K562 (cell line): Measurements from ENCODE around the gene FMN1. TPM values are rescaled to one million over a fixed set of nuclear protein-coding genes. Genes with fewer than 3 reads are reported as not detected.

Experiments
- ATAC-seq: fragments of 200-7000 bp; cut with Tn5 transposase; 3 replicates; pipeline ENCODE4 v1.9.1; 2020; ENCODE audit warnings: moderate library complexity
- BruUV-seq: library from RNA; stranded (reverse); fragments of 400-500 nt; replicated peaks from 2 replicates; lab custom pipeline; 2021; lab: Mats Ljungman, UMichigan
- CTCF ChIA-PET: fragments of 300-600 bp; formaldehyde crosslinking; extraction: SDS; loops from one replicate; lab custom pipeline; 2021; ENCODE audit warnings: low intra/inter-chr PET ratio; lab: Yijun Ruan, JAX
- POLR2A ChIA-PET: fragments of 300-600, 350-650 bp; sonication (Branson Sonifier 250); formaldehyde crosslinking; extraction: SDS; loops from one replicate; lab custom pipeline; 2021; ENCODE audit warnings: antibody characterized with exemption, inconsistent platforms; lab: Yijun Ruan, JAX
- DNase-seq, 4 experiments: peaks; one replicate each; pipeline versions ENCODE4 v3.0.0 to v3.0.0-alpha.2; 2011 to 2018; ENCODE audit warnings: low spot score in 3 of 4, mixed read lengths in 3 of 4; ENCODE audit errors: extremely low read depth in 1 of 4
- FAIRE-seq: peaks from 2 replicates; lab custom pipeline; 2011; peaks lifted over from hg19 to GRCh38; lab: Jason Lieb, UNC
- H2AFZ ChIP-seq: 2 replicates; pipeline ENCODE4 v1.6.0; 2011; ENCODE audit warnings: low read depth, low read length, control low read depth, inconsistent platforms
- H3K27ac ChIP-seq: fragments of 200-600 bp; 3 replicates; pipeline ENCODE4 v1.8.0; 2011; ENCODE audit warnings: low read depth, mild to moderate bottlenecking, control low read depth, inconsistent platforms, low read length, moderate library complexity, mixed read lengths; ENCODE audit errors: extremely low read depth
- H3K27me3 ChIP-seq, 2 experiments: fragments of 300-600 bp in 1 of 2; 2 replicates in 1 of 2; 3 replicates in 1 of 2; pipeline versions ENCODE4 v1.6.0 to v1.8.0; 2011; ENCODE audit warnings: inconsistent platforms in 2 of 2, low read length in 2 of 2, mild to moderate bottlenecking in 1 of 2, mixed read lengths in 1 of 2, moderate library complexity in 1 of 2; ENCODE audit not compliant: control insufficient read depth in 2 of 2, insufficient read depth in 2 of 2
- H3K36me3 ChIP-seq: fragments of 300-600 bp; 3 replicates; pipeline ENCODE4 v1.8.0; 2011; ENCODE audit warnings: mild to moderate bottlenecking, low read length, inconsistent platforms; ENCODE audit not compliant: control insufficient read depth, insufficient read depth
- H3K4me1 ChIP-seq, 2 experiments: fragments of 200-600 bp in 1 of 2; replicated peaks in 1 of 2; 2 replicates in 1 of 2; 3 replicates in 1 of 2; pipeline versions ENCODE4 v1.5.1 to v1.8.0; 2011; ENCODE audit warnings: inconsistent platforms in 2 of 2, low read length in 2 of 2, mild to moderate bottlenecking in 1 of 2, mixed read lengths in 1 of 2, moderate library complexity in 1 of 2; ENCODE audit not compliant: control insufficient read depth in 2 of 2, insufficient read depth in 2 of 2
- H3K4me2 ChIP-seq: 2 replicates; pipeline ENCODE4 v1.6.1; 2011; ENCODE audit warnings: low read length, control low read depth, inconsistent platforms, mixed read lengths; ENCODE audit not compliant: insufficient read depth
- H3K4me3 ChIP-seq: fragments of 200-600 bp; sonication (generic), shearing (Covaris generic); 2 replicates; pipeline ENCODE4 v1.5.1; 2016; ENCODE audit warnings: control low read depth, inconsistent platforms
- H3K79me2 ChIP-seq: fragments of 200-600 bp; 3 replicates; pipeline ENCODE4 v1.8.0; 2011; ENCODE audit warnings: low read length, inconsistent platforms; ENCODE audit not compliant: control insufficient read depth, insufficient read depth
- H3K9ac ChIP-seq, 2 experiments: 2 replicates each; pipeline versions ENCODE4 v1.6.0 to v1.6.1; 2011; ENCODE audit warnings: low read depth in 2 of 2, low read length in 2 of 2, control low read depth in 1 of 2, inconsistent platforms in 1 of 2, mild to moderate bottlenecking in 1 of 2, mixed read lengths in 1 of 2; ENCODE audit not compliant: insufficient read depth in 1 of 2
- H3K9me1 ChIP-seq: one replicate; pipeline ENCODE4 v1.6.0; 2011; ENCODE audit warnings: inconsistent platforms, mild to moderate bottlenecking, low read length, moderate library complexity; ENCODE audit not compliant: control insufficient read depth, insufficient read depth
- H3K9me3 ChIP-seq: replicated peaks from 2 replicates; pipeline ENCODE4 v1.5.1; 2011; ENCODE audit warnings: low read depth, low read length, inconsistent platforms; ENCODE audit not compliant: control insufficient read depth, insufficient read depth
- H4K20me1 ChIP-seq: replicated peaks from 2 replicates; pipeline ENCODE4 v1.6.1; 2011; ENCODE audit warnings: low read length, inconsistent platforms, mixed read lengths; ENCODE audit not compliant: control insufficient read depth, insufficient read depth
- ARID2 ChIP-seq: fragments of 450-650 bp; IDR thresholded peaks from 2 replicates; pipeline ENCODE4 v1.6.1; 2017; ENCODE audit warnings: antibody characterized with exemption, mild to moderate bottlenecking
- ARNT ChIP-seq, 2 experiments: fragments of 450-650 bp; IDR thresholded peaks; 2 replicates each; pipeline ENCODE4 v1.6.1; 2016; ENCODE audit warnings: mild to moderate bottlenecking in 1 of 2
- CHCHD3 ChIP-seq: fragments of 250-450 bp; sonication (Bioruptor Pico); IDR thresholded peaks from 2 replicates; pipeline ENCODE4 v2.1.2; 2022; ENCODE audit warnings: mild to moderate bottlenecking
- CHD2 ChIP-seq: IDR thresholded peaks from 2 replicates; pipeline ENCODE4 v1.6.1; 2011; ENCODE audit warnings: low read depth, low read length
- NRF1 ChIP-seq, 2 experiments: fragments of 450-650 bp; IDR thresholded peaks in 1 of 2; conservative IDR thresholded peaks in 1 of 2; 2 replicates each; pipeline ENCODE4 v1.6.1; 2014; ENCODE audit warnings: mild to moderate bottlenecking in 2 of 2
- ZNF79 ChIP-seq: fragments of 250-450 bp; sonication (Bioruptor Pico); IDR thresholded peaks from 2 replicates; pipeline ENCODE4 v1.4.0; 2020; ENCODE audit warnings: low read depth, mild to moderate bottlenecking, moderate library complexity
- ZSCAN32 ChIP-seq: fragments of 450-650 bp; formaldehyde crosslinking; IDR thresholded peaks from 2 replicates; pipeline ENCODE4 v1.4.0; 2020; ENCODE audit warnings: mild to moderate bottlenecking, moderate library complexity
- WGBS: fragments of 100-300 bp; shearing (Covaris generic); methylation state at CpG from one replicate; pipeline ENCODE4 v1.1.6; 2016; ENCODE audit warnings: low coverage, mixed read lengths; ENCODE audit not compliant: insufficient coverage; ENCODE audit errors: missing lambda C conversion rate; 5-methylcytosine and 5-hydroxymethylcytosine counted together
- in situ Hi-C: fragments of 300-500 bp; cut with MboI; formaldehyde crosslinking; loops from 4 replicates; pipeline ENCODE4 v1.15.0; 2018; ENCODE audit warnings: inconsistent platforms, mixed read lengths
- intact Hi-C: fragments of 100-400 bp; cut with micrococcal nuclease; formaldehyde crosslinking; loops from 2 replicates; pipeline ENCODE4 v1.14.2; 2022
- polyA plus RNA-seq, 8 experiments: library from polyadenylated mRNA; depleted of rRNA in 4 of 8; stranded (reverse) in 5 of 8; unstranded in 3 of 8; fragments of >200 nt; fragmentation: Nextera tagmentation in 2 of 8; fragmentation: Illumina TruSeq in 1 of 8; extraction: Ambion mirVana in 2 of 8; extraction: Trizol in 1 of 8; gene quantifications; 2 replicates each; pipeline versions ENCODE4 v1.2.1 to v1.2.3, GENCODE V29; 2011 to 2014; ENCODE audit warnings: inconsistent platforms in 1 of 8, missing spikeins in 1 of 8
- total RNA-seq, 7 experiments: library from RNA; depleted of rRNA in 6 of 7; stranded (reverse); fragments of >200 nt in 6 of 7; fragmentation: Illumina TruSeq in 2 of 7; extraction: Trizol in 2 of 7; gene quantifications; 2 replicates each; pipeline versions ENCODE4 v1.2.1 to v1.2.3, GENCODE V29; 2011 to 2021; ENCODE audit warnings: low replicate concordance in 1 of 7
- TF ChIP-seq, protein P1 (sequence below), 2 experiments: fragments of 450-650 bp; IDR thresholded peaks; 2 replicates each; pipeline ENCODE4 v1.6.1; 2016; ENCODE audit warnings: mild to moderate bottlenecking in 2 of 2, borderline replicate concordance in 1 of 2, low read depth in 1 of 2, moderate library complexity in 1 of 2
- TF ChIP-seq, protein P2 (sequence below): fragments of 250-450 bp; sonication (Bioruptor Pico); IDR thresholded peaks from 2 replicates; pipeline ENCODE4 v1.8.0; 2022; ENCODE audit warnings: moderate library complexity, mild to moderate bottlenecking, inconsistent platforms
- TF ChIP-seq, protein P3 (sequence below): fragments of 250-450 bp; sonication (Bioruptor Pico); IDR thresholded peaks from 2 replicates; pipeline ENCODE4 v1.5.0; 2021
- TF ChIP-seq, protein P4 (sequence below), 2 experiments: fragments of 450-650 bp; conservative IDR thresholded peaks; 2 replicates each; pipeline ENCODE4 v1.6.1; 2017; ENCODE audit warnings: mild to moderate bottlenecking in 2 of 2, moderate library complexity in 2 of 2

The FMN1 gene
- total and polyA plus RNA-seq, 9 of the 15 experiments (the other 6 are each of a cell fraction or from before 2014, with no cell fraction given), result 0.03 to 0.07 (median 0.04) TPM; not detected in 6

DNA sequence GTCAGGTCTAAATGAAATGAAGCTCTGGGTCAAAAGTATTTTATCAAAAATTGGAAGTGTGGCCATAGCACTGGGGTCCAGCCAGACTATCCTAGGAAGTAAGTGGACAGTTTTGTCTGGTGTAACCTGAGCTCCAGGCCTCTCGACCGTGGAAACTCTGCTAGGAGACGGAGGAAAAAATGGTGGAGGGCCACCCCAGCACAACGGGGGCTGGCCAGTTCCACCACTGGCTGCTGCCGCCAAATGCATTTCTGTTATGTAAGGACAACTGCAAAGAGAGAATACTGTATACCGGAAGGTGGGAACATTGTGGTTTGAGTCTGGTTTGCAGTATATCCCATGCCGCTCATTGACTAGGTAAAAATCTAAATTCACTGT, 241.0 kb downstream of the FMN1 start:
- POLR2A ChIA-PET, result interaction anchor here (0.6 to 1.1 kb wide), 2 partner anchors 18 to 49 kb away, joined by 3 to 4 read pairs; no protein-coding TSS in a partner anchor
- in situ Hi-C loops, result no loop called here
- Histone ChIP-seq H3K9me1 (no peaks in the 10 kb centered on the region), H3K9me3 (no peaks in the 10 kb centered on the region), H3K4me1 (no peaks in the 10 kb centered on the region), H3K4me3 (no peak overlapping the region), H4K20me1 (no peaks in the 10 kb centered on the region), H2AFZ (no peak overlapping the region), H3K79me2 (no peaks in the 10 kb centered on the region), H3K27ac (no peak overlapping the region), H3K4me2 (no peak overlapping the region), H3K9ac (no peak overlapping the region), H3K27me3 (no peaks in the 10 kb centered on the region), H3K36me3 (no peaks in the 10 kb centered on the region)
- WGBS, result 4% methylated on average over 7 of the region's 7 CpGs
- DNase-seq (no peak), ATAC-seq (no peak), FAIRE-seq (no peak)
- CTCF ChIA-PET, result no interaction called here
- no TSS peak for BruUV-seq
- intact Hi-C loops, result no loop called here
- TF ChIP-seq ARNT (IDR thresholded peaks at IDR 0.05) (no peak), ZNF79 (CRISPR knock-in tag) (no peak), CHCHD3 (no peak), ZSCAN32 (CRISPR knock-in tag) (no peak), NRF1 (conservative IDR thresholded peaks at IDR 0.05 in 1 of 2, IDR thresholded peaks at IDR 0.05 in 1 of 2) (no peak), CHD2 (no peak), ARID2 (no peak)
- TF ChIP-seq, protein P1, sequence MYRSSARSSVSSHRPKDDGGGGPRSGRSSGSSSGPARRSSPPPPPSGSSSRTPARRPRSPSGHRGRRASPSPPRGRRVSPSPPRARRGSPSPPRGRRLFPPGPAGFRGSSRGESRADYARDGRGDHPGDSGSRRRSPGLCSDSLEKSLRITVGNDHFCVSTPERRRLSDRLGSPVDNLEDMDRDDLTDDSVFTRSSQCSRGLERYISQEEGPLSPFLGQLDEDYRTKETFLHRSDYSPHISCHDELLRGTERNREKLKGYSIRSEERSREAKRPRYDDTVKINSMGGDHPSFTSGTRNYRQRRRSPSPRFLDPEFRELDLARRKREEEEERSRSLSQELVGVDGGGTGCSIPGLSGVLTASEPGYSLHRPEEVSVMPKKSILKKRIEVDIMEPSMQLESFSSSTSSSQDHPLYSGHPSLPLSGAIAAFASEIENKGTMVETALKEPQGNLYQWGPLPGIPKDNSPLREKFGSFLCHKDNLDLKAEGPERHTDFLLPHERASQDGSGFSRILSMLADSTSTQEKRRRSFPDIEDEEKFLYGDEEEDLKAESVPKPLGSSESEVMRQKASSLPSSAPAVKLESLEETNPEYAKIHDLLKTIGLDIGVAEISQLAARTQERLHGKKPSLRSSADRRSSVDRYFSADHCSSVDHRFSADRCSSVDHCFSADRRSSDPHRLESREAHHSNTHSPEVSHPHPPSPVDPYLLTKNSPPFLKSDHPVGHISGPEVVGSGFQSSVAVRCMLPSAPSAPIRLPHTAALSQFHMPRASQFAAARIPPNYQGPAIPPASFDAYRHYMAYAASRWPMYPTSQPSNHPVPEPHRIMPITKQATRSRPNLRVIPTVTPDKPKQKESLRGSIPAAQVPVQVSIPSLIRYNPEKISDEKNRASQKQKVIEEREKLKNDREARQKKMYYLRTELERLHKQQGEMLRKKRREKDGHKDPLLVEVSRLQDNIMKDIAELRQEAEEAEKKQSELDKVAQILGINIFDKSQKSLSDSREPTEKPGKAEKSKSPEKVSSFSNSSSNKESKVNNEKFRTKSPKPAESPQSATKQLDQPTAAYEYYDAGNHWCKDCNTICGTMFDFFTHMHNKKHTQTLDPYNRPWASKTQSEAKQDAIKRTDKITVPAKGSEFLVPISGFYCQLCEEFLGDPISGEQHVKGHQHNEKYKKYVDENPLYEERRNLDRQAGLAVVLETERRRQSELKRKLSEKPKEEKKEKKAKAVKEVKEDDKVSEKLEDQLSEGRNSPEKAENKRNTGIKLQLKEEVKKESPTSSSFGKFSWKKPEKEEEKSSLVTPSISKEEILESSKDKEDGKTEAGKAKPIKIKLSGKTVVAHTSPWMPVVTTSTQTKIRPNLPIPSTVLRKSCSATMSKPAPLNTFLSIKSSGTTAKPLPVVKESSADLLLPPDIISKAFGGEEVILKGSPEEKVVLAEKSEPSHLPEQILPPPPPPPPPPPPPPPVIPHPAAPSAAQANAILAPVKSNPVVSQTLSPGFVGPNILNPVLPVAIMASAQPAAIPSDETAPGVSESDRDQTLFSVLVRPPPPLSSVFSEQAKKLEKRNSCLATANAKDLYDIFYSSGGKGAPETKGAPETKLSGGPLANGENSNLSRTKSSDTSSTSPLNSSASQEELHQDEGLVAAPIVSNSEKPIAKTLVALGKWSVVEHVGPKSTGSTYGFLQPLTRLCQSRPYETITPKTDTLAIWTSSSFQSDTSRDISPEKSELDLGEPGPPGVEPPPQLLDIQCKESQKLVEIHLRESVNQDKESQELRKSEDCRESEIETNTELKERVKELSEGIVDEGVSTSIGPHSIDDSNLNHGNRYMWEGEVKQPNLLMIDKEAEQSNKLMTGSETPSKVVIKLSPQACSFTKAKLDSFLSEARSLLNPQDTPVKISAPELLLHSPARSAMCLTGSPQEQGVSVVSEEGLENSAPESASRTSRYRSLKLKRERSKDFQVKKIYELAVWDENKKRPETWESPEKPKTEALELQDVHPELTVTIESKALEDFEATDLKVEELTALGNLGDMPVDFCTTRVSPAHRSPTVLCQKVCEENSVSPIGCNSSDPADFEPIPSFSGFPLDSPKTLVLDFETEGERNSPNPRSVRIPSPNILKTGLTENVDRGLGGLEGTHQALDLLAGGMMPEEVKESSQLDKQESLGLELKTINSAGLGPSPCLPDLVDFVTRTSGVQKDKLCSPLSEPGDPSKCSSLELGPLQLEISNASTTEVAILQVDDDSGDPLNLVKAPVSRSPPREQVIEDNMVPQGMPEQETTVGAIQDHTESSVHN (IDR thresholded peaks at IDR 0.05; ENCODE audit: borderline replicate concordance in 1 of 2, low read depth in 1 of 2), result no peak
- TF ChIP-seq, protein P2, sequence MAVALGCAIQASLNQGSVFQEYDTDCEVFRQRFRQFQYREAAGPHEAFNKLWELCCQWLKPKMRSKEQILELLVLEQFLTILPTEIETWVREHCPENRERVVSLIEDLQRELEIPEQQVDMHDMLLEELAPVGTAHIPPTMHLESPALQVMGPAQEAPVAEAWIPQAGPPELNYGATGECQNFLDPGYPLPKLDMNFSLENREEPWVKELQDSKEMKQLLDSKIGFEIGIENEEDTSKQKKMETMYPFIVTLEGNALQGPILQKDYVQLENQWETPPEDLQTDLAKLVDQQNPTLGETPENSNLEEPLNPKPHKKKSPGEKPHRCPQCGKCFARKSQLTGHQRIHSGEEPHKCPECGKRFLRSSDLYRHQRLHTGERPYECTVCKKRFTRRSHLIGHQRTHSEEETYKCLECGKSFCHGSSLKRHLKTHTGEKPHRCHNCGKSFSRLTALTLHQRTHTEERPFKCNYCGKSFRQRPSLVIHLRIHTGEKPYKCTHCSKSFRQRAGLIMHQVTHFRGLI (CRISPR knock-in tag), result no peak
- TF ChIP-seq, protein P3, sequence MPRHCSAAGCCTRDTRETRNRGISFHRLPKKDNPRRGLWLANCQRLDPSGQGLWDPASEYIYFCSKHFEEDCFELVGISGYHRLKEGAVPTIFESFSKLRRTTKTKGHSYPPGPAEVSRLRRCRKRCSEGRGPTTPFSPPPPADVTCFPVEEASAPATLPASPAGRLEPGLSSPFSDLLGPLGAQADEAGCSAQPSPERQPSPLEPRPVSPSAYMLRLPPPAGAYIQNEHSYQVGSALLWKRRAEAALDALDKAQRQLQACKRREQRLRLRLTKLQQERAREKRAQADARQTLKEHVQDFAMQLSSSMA, result no peak
- TF ChIP-seq, protein P4, sequence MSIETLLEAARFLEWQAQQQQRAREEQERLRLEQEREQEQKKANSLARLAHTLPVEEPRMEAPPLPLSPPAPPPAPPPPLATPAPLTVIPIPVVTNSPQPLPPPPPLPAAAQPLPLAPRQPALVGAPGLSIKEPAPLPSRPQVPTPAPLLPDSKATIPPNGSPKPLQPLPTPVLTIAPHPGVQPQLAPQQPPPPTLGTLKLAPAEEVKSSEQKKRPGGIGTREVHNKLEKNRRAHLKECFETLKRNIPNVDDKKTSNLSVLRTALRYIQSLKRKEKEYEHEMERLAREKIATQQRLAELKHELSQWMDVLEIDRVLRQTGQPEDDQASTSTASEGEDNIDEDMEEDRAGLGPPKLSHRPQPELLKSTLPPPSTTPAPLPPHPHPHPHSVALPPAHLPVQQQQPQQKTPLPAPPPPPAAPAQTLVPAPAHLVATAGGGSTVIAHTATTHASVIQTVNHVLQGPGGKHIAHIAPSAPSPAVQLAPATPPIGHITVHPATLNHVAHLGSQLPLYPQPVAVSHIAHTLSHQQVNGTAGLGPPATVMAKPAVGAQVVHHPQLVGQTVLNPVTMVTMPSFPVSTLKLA (conservative IDR thresholded peaks at IDR 0.05), result no peak
